Measurements from ENCODE around the gene ATP13A3. TPM values are rescaled to one million over a fixed set of nuclear protein-coding genes. Genes with fewer than 3 reads are reported as not detected.

ATP13A3 gene
- total and polyA plus RNA-seq, 10 of the 15 experiments (the other 5 are each of a cell fraction or from before 2014, with no cell fraction given) = 14.0 to 108 (median 69.5) TPM

GRCh38 chr3:194466761-194467356 lies 19.9 kb downstream of the ATP13A3 start (continued):
- TF ChIP-seq CHD2 (IDR thresholded peaks at IDR 0.05; ENCODE audit: borderline replicate concordance, low read depth, low read length) (no peak), CEBPB (IDR thresholded peaks at IDR 0.05; ENCODE audit: borderline replicate concordance in 1 of 2, low read depth in 2 of 2, low read length in 2 of 2) (no peak), NKRF (conservative IDR thresholded peaks at IDR 0.05) (no peak)

- Histone ChIP-seq H3K36me3 (ENCODE audit: control insufficient read depth in 2 of 2, insufficient read depth in 2 of 2, low read length in 1 of 2) (peaks cover 0 to 7% of the 10 kb centered on the region in 2 experiments; a peak in 2 of 4 replicates), H3K4me3 (no peak overlapping the region), H4K20me1 (ENCODE audit: control insufficient read depth, insufficient read depth) (no peaks in the 10 kb centered on the region), H2AFZ (ENCODE audit: control insufficient read depth, low read depth, low read length) (no peak overlapping the region), H3K4me2 (ENCODE audit: control insufficient read depth, insufficient read depth) (peak overlapping the region; percentile 2; the same call in 1 of the 2 replicates), H3K9me3 (replicated peaks; ENCODE audit: control insufficient read depth, insufficient read depth, low read length) (no peaks in the 10 kb centered on the region), H3K4me1 (ENCODE audit: control insufficient read depth, insufficient read depth, low read length) (peaks cover 10% of the 10 kb centered on the region), H3K27ac (ENCODE audit: control insufficient read depth, insufficient read depth) (no peak overlapping the region; the same call in 1 of the 2 replicates), H3K27me3 (replicated peaks in 1 of 2; ENCODE audit: control insufficient read depth in 2 of 2, insufficient read depth in 2 of 2, low read length in 1 of 2) (no peaks in the 10 kb centered on the region), H3K9ac (ENCODE audit: control insufficient read depth, insufficient read depth, low read length) (no peak overlapping the region), H3K79me2 (ENCODE audit: control insufficient read depth, insufficient read depth, low read length) (peaks cover 65% of the 10 kb centered on the region)
- FAIRE-seq (no peak), DNase-seq (ENCODE audit: low read depth, low spot score) (no peak), ATAC-seq (peak; percentile 74)
- in situ Hi-C loops (cut with MboI) (no loop called here), intact Hi-C loops (cut with micrococcal nuclease; ENCODE audit: unreplicated experiment) (no loop called here)
- CTCF ChIA-PET = interaction anchor here (1.1 to 2.6 kb wide), 2 partner anchors 24 to 108 kb away, joined by 3 to 13 read pairs; no protein-coding TSS in a partner anchor
- BruUV-seq (replicated peaks) = no TSS peak
- SMC1A ChIA-PET (ENCODE audit: uncharacterized antibody, unreplicated experiment) = interaction anchor here (0.7 to 1.5 kb wide), 4 partner anchors 9 to 31 kb away, joined by 3 to 7 read pairs (median 4); no protein-coding TSS in a partner anchor
- RAD21 ChIA-PET (ENCODE audit: unreplicated experiment) = interaction anchor here (1.3 to 1.4 kb wide), 2 partner anchors 15 to 108 kb away, joined by 3 to 7 read pairs; no protein-coding TSS in a partner anchor
- POLR2A ChIA-PET = no interaction called here
- 29% methylated on average over 5 of the region's 5 CpGs for WGBS (ENCODE audit: insufficient coverage, insufficient replicate concordance, low lambda C conversion rate, missing lambda C conversion rate)
- TF ChIP-seq BCL11A (IDR thresholded peaks at IDR 0.05; ENCODE audit: low read depth, low read length) = no peak
- no peak for TF ChIP-seq POLR2AphosphoS2 (IDR thresholded peaks at IDR 0.05; ENCODE audit: low read depth, low read length)
- no peak for TF ChIP-seq USF2 (IDR thresholded peaks at IDR 0.05; ENCODE audit: borderline replicate concordance, low read depth, low read length)
- no peak for TF ChIP-seq BRCA1 (IDR thresholded peaks at IDR 0.05; ENCODE audit: low read depth, low read length)
- TF ChIP-seq CTCF (IDR thresholded peaks at IDR 0.05 in 2 of 3, conservative IDR thresholded peaks at IDR 0.05 in 1 of 3; ENCODE audit: control insufficient read depth in 2 of 3, extremely low read depth in 1 of 3, insufficient read depth in 1 of 3, low read depth in 3 of 3, low read length in 3 of 3) = no peak
- TF ChIP-seq ZNF384 (IDR thresholded peaks at IDR 0.05; ENCODE audit: borderline replicate concordance, low read depth, low read length) = peak; percentile 44
- TF ChIP-seq NR2F1 (conservative IDR thresholded peaks at IDR 0.05) = peak; percentile 66
- TF ChIP-seq NR2C2 (IDR thresholded peaks at IDR 0.05; ENCODE audit: borderline replicate concordance, control insufficient read depth, insufficient read length, low read depth) = no peak
- TF ChIP-seq ELK1 (IDR thresholded peaks at IDR 0.05; ENCODE audit: low read depth, low read length) = no peak
Observed at GRCh38 chr3:194465920-194466570, 20.8 kb downstream of the ATP13A3 start.
